ENCODE measurements around the gene ANHX. TPM values are rescaled to one million over a fixed set of nuclear protein-coding genes. Genes with fewer than 3 reads are reported as not detected.

Gene ANHX
- total RNA-seq, 1 experiment from 2014 or later = not detected

DNA sequence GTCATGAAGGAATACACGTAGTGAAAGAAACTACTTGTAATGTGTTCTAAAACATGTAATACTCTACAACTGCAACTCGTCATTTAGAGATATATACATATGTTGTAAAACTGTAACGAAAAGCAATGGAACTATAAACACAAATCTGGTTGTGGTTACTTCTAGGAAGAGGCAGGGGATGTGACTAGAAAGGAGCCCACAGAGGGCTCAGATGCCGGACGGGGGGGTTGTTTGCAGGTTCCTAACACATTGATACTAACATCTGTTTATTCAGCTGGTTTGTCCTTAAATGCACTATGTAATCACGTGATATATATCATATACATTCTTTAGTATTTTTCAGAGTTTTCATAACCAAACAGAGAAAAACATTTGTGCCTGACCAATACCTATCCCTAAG, 16.1 kb upstream of the ANHX start:
- intact Hi-C loops (cut with micrococcal nuclease) = no loop called here
- TF ChIP-seq, protein P1, sequence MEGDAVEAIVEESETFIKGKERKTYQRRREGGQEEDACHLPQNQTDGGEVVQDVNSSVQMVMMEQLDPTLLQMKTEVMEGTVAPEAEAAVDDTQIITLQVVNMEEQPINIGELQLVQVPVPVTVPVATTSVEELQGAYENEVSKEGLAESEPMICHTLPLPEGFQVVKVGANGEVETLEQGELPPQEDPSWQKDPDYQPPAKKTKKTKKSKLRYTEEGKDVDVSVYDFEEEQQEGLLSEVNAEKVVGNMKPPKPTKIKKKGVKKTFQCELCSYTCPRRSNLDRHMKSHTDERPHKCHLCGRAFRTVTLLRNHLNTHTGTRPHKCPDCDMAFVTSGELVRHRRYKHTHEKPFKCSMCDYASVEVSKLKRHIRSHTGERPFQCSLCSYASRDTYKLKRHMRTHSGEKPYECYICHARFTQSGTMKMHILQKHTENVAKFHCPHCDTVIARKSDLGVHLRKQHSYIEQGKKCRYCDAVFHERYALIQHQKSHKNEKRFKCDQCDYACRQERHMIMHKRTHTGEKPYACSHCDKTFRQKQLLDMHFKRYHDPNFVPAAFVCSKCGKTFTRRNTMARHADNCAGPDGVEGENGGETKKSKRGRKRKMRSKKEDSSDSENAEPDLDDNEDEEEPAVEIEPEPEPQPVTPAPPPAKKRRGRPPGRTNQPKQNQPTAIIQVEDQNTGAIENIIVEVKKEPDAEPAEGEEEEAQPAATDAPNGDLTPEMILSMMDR (IDR thresholded peaks at IDR 0.05; ENCODE audit: unreplicated experiment) = no peak
- no peak for DNase-seq (ENCODE audit: unreplicated experiment)
- Mint-ChIP-seq H3K36me3 (ENCODE audit: insufficient read depth, unreplicated experiment) (no peaks in the 10 kb centered on the region), H3K9me3 (ENCODE audit: unreplicated experiment) (peaks cover 41% of the 10 kb centered on the region), H3K4me1 (ENCODE audit: insufficient read depth, unreplicated experiment) (no peaks in the 10 kb centered on the region), H3K4me3 (ENCODE audit: unreplicated experiment) (no peak overlapping the region), H3K27ac (ENCODE audit: low read depth, unreplicated experiment) (no peak overlapping the region), H3K27me3 (ENCODE audit: insufficient read depth, unreplicated experiment) (no peaks in the 10 kb centered on the region)
- POLR2A ChIA-PET = no interaction called here
- no TSS peak for BruUV-seq (replicated peaks)
- CTCF ChIA-PET = no interaction called here

DNA sequence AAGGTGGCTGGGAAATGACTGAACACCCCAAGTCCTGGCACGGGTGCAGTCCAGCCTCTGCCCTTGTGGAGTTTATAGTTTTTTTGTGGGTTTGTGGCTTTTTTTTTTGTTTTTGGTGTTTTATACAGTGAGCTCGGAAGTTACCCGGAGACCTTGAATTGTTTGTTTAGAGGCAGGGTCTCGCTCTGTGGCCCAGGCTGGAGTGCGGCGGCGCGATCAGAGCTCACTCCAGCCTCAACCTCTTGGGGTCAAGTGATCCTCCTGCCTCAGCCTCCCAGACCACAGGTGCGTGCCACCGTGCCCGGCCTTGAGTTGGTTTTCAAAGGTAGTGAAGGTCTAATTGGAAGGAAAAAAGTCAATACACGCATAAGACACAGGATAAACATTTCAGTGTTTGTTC, 879 bp upstream of the ANHX start:
- BruUV-seq (replicated peaks) = no TSS peak
- intact Hi-C loops (cut with micrococcal nuclease) = no loop called here
- Mint-ChIP-seq H3K9me3 (ENCODE audit: unreplicated experiment) (peaks cover 29% of the 10 kb centered on the region), H3K27me3 (ENCODE audit: insufficient read depth, unreplicated experiment) (no peaks in the 10 kb centered on the region), H3K27ac (ENCODE audit: low read depth, unreplicated experiment) (no peak overlapping the region), H3K36me3 (ENCODE audit: insufficient read depth, unreplicated experiment) (no peaks in the 10 kb centered on the region), H3K4me1 (ENCODE audit: insufficient read depth, unreplicated experiment) (no peaks in the 10 kb centered on the region), H3K4me3 (ENCODE audit: unreplicated experiment) (no peak overlapping the region)
- ChIA-PET CTCF (no interaction called here), POLR2A (no interaction called here)
- TF ChIP-seq, protein P1 (IDR thresholded peaks at IDR 0.05; ENCODE audit: unreplicated experiment) = no peak
- no peak for DNase-seq (ENCODE audit: unreplicated experiment)

- ChIA-PET POLR2A (no interaction called here), CTCF (no interaction called here)
- no peaks in the 10 kb centered on the region for H3K27me3 Mint-ChIP-seq (ENCODE audit: insufficient read depth, unreplicated experiment)
- H3K4me1 Mint-ChIP-seq (ENCODE audit: insufficient read depth, unreplicated experiment) = no peaks in the 10 kb centered on the region
- H3K9me3 Mint-ChIP-seq (ENCODE audit: unreplicated experiment) = peaks cover 25% of the 10 kb centered on the region
- no TSS peak for BruUV-seq (replicated peaks)
- H3K4me3 Mint-ChIP-seq (ENCODE audit: unreplicated experiment) = no peak overlapping the region
- no peak for DNase-seq (ENCODE audit: unreplicated experiment)
- intact Hi-C loops (cut with micrococcal nuclease) = no loop called here
- H3K27ac Mint-ChIP-seq (ENCODE audit: low read depth, unreplicated experiment) = no peak overlapping the region
- TF ChIP-seq, protein P1 (IDR thresholded peaks at IDR 0.05; ENCODE audit: unreplicated experiment) = no peak
- H3K36me3 Mint-ChIP-seq (ENCODE audit: insufficient read depth, unreplicated experiment) = no peaks in the 10 kb centered on the region
Observed at GRCh38 chr12:133236144-133236543, 467 bp upstream of the ANHX start.

DNA sequence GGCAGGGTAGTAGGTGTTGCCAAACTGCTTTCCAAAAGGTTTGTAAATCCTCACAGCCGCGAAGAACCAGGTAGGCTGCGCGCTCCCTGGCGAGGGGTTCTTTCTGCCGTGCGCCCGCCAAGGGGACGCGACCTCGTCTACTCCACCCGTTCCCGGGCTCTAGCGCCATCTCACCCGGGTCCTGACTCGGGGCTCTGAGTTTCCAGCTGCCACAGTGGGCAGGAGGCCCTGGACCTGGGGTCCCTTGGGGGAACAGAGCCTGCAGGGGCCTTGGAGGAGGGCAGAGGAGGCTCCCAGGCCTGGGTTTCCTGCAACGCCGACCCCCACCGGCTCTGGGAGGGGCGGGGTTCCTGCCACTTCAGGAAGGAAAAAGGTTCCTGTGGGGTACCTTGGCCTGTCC, 706 bp downstream of the ANHX start:
- no peaks in the 10 kb centered on the region for H3K27me3 Mint-ChIP-seq (ENCODE audit: insufficient read depth, unreplicated experiment)
- ChIA-PET CTCF (no interaction called here), POLR2A (no interaction called here)
- no peak overlapping the region for H3K27ac Mint-ChIP-seq (ENCODE audit: low read depth, unreplicated experiment)
- H3K4me1 Mint-ChIP-seq (ENCODE audit: insufficient read depth, unreplicated experiment) = no peaks in the 10 kb centered on the region
- DNase-seq (ENCODE audit: unreplicated experiment) = no peak
- intact Hi-C loops (cut with micrococcal nuclease) = no loop called here
- H3K4me3 Mint-ChIP-seq (ENCODE audit: unreplicated experiment) = no peak overlapping the region
- peaks cover 27% of the 10 kb centered on the region for H3K9me3 Mint-ChIP-seq (ENCODE audit: unreplicated experiment)
- TF ChIP-seq, protein P1 (IDR thresholded peaks at IDR 0.05; ENCODE audit: unreplicated experiment) = no peak
- BruUV-seq (replicated peaks) = no TSS peak
- H3K36me3 Mint-ChIP-seq (ENCODE audit: insufficient read depth, unreplicated experiment) = peaks cover 6% of the 10 kb centered on the region
